Ovary (tissue), 9 donors: ENCODE results near the gene FBXW2. TPM values are rescaled to one million over a fixed set of nuclear protein-coding genes. Genes with fewer than 3 reads are reported as not detected.

Source experiments
- DNase-seq, 5 donors: peaks; one replicate each; pipeline ENCODE4 v3.0.0-alpha.2; 2019 to 2020
- H3K27ac ChIP-seq, 2 donors: fragments of 200-600 bp; one replicate each; pipeline versions ENCODE4 v1.5.1 to v1.8.0; 2019 to 2022
- H3K27me3 ChIP-seq: fragments of 200-600 bp; one replicate; pipeline ENCODE4 v1.8.0; 2022
- H3K36me3 ChIP-seq: fragments of 200-600 bp; sonication (generic); one replicate; pipeline ENCODE4 v1.5.1; 2019
- H3K4me1 ChIP-seq: one replicate; pipeline ENCODE4 v1.8.1; 2013; ENCODE audit warnings: mild to moderate bottlenecking, moderate library complexity; ENCODE audit not compliant: insufficient read depth
- H3K4me3 ChIP-seq: fragments of 200-600 bp; sonication (generic); one replicate; pipeline ENCODE4 v1.5.1; 2017
- H3K9me3 ChIP-seq, 2 donors: fragments of 200-600 bp in 1 of 2; sonication (generic) in 1 of 2; one replicate each; pipeline versions ENCODE4 v1.5.1 to v1.8.1; 2013 to 2019; ENCODE audit warnings: mild to moderate bottlenecking in 1 of 2, moderate library complexity in 1 of 2
- CTCF ChIP-seq, 3 donors: fragments of 450-650 bp in 2 of 3; fragments of 200-600 bp in 1 of 3; IDR thresholded peaks; one replicate each; pipeline versions ENCODE4 v1.5.1 to v1.8.0; 2016 to 2022; ENCODE audit warnings: antibody characterized with exemption in 3 of 3, mild to moderate bottlenecking in 1 of 3
- EP300 ChIP-seq: sonication (generic); formaldehyde crosslinking; IDR thresholded peaks from one replicate; pipeline ENCODE4 v1.6.1; 2017; ENCODE audit warnings: antibody characterized with exemption
- POLR2A ChIP-seq: fragments of 450-650 bp; IDR thresholded peaks from one replicate; pipeline ENCODE4 v1.6.1; 2017; ENCODE audit warnings: antibody characterized with exemption, mild to moderate bottlenecking, moderate library complexity
- WGBS, 3 donors: extraction: QIAGEN DNeasy Blood & Tissue Kit in 1 of 3; methylation state at CpG; one replicate each; pipeline versions ENCODE4 v1.1.5 to v1.1.7; 2013 to 2017; 5-methylcytosine and 5-hydroxymethylcytosine counted together
- intact Hi-C, 4 donors: fragments of 100-400 bp; cut with DNase I; formaldehyde crosslinking; loops; one replicate each; pipeline versions ENCODE4 v1.11.0 to v1.15.1; 2022 to 2023
- polyA plus RNA-seq, 2 donors: library from polyadenylated mRNA; stranded (reverse); fragments of 200-250 nt in 1 of 2; fragments of 350-450 nt in 1 of 2; fragmentation: Illumina TruSeq in 1 of 2; extraction: RNeasy Lipid Tissue Mini Kit (QIAGEN cat#74804) in 1 of 2; gene quantifications; one replicate each; pipeline ENCODE4 v1.2.3, GENCODE V29; 2013 to 2014
- total RNA-seq, 7 donors: library from RNA; depleted of rRNA in 2 of 7; stranded (reverse); fragments of >200 nt in 2 of 7; fragmentation: NEBNext Ultra II Directional in 3 of 7; extraction: Animal tissue kit (Norgen Biotek cat#: 25700) in 3 of 7; gene quantifications; one replicate each; pipeline versions ENCODE4 v1.1.0 to v1.2.4, GENCODE V29; 2016 to 2023
- donor health status: DM: no; HTN: no; CAD: no; lungs with moderate emphysema.
- donor health status: DM: no; HTN: no; CAD: no.
- donor health status: Bipolar disorder and iron deficiency.
- donor health status: DM: yes; HTN: yes; CAD: no.
- donor health status: DM: no; HTN: no; CAD: no.
- donor health status: DM: yes; HTN: yes; CAD: no.

FBXW2 gene
- total and polyA plus RNA-seq, 9 donors = 15.6 to 62.0 (median 43.4) TPM

- peaks cover 6% of the 10 kb centered on the region for H3K4me1 ChIP-seq
- intact Hi-C loops = loop anchor here in 2 of 4 donors (10.0 kb wide), 1 partner anchor 89 kb away; no protein-coding TSS in a partner anchor
- no peaks in the 10 kb centered on the region for H3K27me3 ChIP-seq
Measured at GRCh38 chr9:120714088-120714845, 78.9 kb downstream of the FBXW2 start, which contains the start of gene MEGF9. MEGF9 (minus strand) TSS chr9:120714470; CDS start chr9:120714358, 112 bp downstream.

GRCh38 chr9:120713257-120714087, 79.7 kb downstream of the FBXW2 start:
- H3K36me3 ChIP-seq = no peaks in the 10 kb centered on the region
- TF ChIP-seq CTCF (IDR thresholded peaks at IDR 0.05) = no peak
- no peak for TF ChIP-seq POLR2A
- no peak for TF ChIP-seq EP300
- peak; percentile 24 to 62 (median 60) for DNase-seq
- H3K27ac ChIP-seq = peak overlapping the region; percentile 44 to 61
- peaks cover 11% of the 10 kb centered on the region for H3K4me1 ChIP-seq
- no peaks in the 10 kb centered on the region for H3K27me3 ChIP-seq
- peak overlapping the region; percentile 78 for H3K4me3 ChIP-seq
- intact Hi-C loops = loop anchor here in 2 of 4 donors (10.0 kb wide), 1 partner anchor 89 kb away; no protein-coding TSS in a partner anchor
- WGBS, 3 donors = 1% methylated on average over 50 of the region's 50 CpGs
- H3K9me3 ChIP-seq = no peaks in the 10 kb centered on the region

More at GRCh38 chr9:120714088-120714845, 78.9 kb downstream of the FBXW2 start, which contains the start of gene MEGF9:
- no peaks in the 10 kb centered on the region for H3K36me3 ChIP-seq
- no peaks in the 10 kb centered on the region for H3K9me3 ChIP-seq
- peak within 1 kb of the TSS; percentile 80 to 81 for H3K27ac ChIP-seq
- peak; percentile 97 to 98 (median 98) for DNase-seq
- peak in 1 of 3 donors; percentile 21 for TF ChIP-seq CTCF (IDR thresholded peaks at IDR 0.05)
- peak; percentile 58 for TF ChIP-seq POLR2A
- no peak for TF ChIP-seq EP300
- peak within 1 kb of the TSS; percentile 78 for H3K4me3 ChIP-seq
- WGBS, 3 donors = 0% methylated on average over 58 to 102 of the region's 102 CpGs

- Histone ChIP-seq H3K27ac (peak overlapping the region in 1 of 2 donors; percentile 3), H3K36me3 (no peaks in the 10 kb centered on the region), H3K27me3 (no peaks in the 10 kb centered on the region), H3K9me3 (no peaks in the 10 kb centered on the region), H3K4me3 (peak overlapping the region; percentile 4), H3K4me1 (peaks cover 11% of the 10 kb centered on the region)
- no peak for TF ChIP-seq CTCF (IDR thresholded peaks at IDR 0.05)
- intact Hi-C loops = loop anchor here in 2 of 4 donors (10.0 kb wide), 1 partner anchor 88 kb away; no protein-coding TSS in a partner anchor
- 13 to 40% (median 19%) methylated on average over 4 of the region's 4 CpGs for WGBS, 3 donors
- DNase-seq = no peak
Measured at GRCh38 chr9:120712539-120713031, 80.6 kb downstream of the FBXW2 start.

- Histone ChIP-seq H3K27ac (peak overlapping the region in 1 of 2 donors; percentile 3), H3K4me1 (peaks cover 11% of the 10 kb centered on the region), H3K36me3 (no peaks in the 10 kb centered on the region), H3K4me3 (peak overlapping the region; percentile 4), H3K9me3 (no peaks in the 10 kb centered on the region), H3K27me3 (no peaks in the 10 kb centered on the region)
- intact Hi-C loops = loop anchor here in 2 of 4 donors (10.0 kb wide), 1 partner anchor 87 kb away; no protein-coding TSS in a partner anchor
- 55 to 69% (median 62%) methylated on average over 5 of the region's 5 CpGs for WGBS, 3 donors
- TF ChIP-seq EP300 = no peak
- TF ChIP-seq POLR2A = no peak
- no peak for TF ChIP-seq CTCF (IDR thresholded peaks at IDR 0.05)
- DNase-seq = no peak
Measured at GRCh38 chr9:120711841-120712538, 81.2 kb downstream of the FBXW2 start.
